Retinal pigment epithelial cell (primary cell): ENCODE measurements around the gene UBE2Q1.

Source experiments
- DNase-seq: peaks from one replicate; pipeline ENCODE4 v3.0.0-alpha.2; 2010; ENCODE audit warnings: low read depth
- H3K4me3 ChIP-seq: 2 replicates; pipeline ENCODE4 v1.5.1; 2011; ENCODE audit warnings: mild to moderate bottlenecking, low read length, control low read depth, moderate library complexity
- TF ChIP-seq, protein P1 (sequence below): conservative IDR thresholded peaks from 2 replicates; pipeline ENCODE4 v1.5.1; 2011; ENCODE audit warnings: low read depth, low read length, control low read depth, inconsistent platforms

The UBE2Q1 gene

GRCh38 chr1:154559466-154560044, 1.1 kb upstream of the UBE2Q1 start:
- peak overlapping the region; percentile 92 for H3K4me3 ChIP-seq
- TF ChIP-seq, protein P1, sequence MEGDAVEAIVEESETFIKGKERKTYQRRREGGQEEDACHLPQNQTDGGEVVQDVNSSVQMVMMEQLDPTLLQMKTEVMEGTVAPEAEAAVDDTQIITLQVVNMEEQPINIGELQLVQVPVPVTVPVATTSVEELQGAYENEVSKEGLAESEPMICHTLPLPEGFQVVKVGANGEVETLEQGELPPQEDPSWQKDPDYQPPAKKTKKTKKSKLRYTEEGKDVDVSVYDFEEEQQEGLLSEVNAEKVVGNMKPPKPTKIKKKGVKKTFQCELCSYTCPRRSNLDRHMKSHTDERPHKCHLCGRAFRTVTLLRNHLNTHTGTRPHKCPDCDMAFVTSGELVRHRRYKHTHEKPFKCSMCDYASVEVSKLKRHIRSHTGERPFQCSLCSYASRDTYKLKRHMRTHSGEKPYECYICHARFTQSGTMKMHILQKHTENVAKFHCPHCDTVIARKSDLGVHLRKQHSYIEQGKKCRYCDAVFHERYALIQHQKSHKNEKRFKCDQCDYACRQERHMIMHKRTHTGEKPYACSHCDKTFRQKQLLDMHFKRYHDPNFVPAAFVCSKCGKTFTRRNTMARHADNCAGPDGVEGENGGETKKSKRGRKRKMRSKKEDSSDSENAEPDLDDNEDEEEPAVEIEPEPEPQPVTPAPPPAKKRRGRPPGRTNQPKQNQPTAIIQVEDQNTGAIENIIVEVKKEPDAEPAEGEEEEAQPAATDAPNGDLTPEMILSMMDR: peak; percentile 95
- DNase-seq: peak; percentile 79

DNA sequence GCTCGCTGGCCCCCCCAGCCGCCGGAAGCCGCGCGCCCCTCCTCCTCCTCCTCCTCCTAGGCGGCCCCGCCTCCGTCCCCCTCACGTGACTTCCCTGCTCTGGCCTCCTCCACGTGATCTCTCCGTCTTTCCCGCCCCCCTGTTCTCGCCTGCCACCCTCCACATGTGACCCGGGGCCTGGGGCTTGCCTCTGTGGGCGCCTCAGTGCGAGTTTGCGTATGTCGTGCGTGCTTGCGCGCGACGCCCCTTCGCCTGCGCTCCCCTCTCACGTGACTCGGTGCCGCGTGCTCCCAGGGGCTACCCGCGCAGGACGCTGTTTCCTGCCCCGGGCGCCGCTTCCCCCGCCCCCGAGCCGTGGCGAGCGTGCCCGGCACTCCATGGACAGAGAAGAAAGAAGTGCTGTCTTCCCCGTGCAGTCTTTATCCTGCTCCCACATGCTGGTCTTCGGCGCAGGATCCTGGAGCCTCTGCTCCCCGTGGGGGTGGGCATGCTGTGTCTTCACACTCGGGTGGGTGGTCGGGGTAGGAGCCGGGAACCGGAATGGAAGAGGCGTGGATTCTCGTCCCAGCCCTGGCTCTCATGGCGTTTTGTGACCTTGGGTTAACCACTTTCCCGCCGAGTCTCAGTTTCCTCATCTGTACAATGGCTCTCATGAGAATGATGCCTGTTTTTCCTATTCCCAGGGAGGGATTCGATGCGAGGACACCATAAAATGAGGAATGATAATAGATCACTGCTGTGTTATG, 431 bp upstream of the UBE2Q1 start:
- peak overlapping the region; percentile 92 for H3K4me3 ChIP-seq
- peak; percentile 96 for DNase-seq
- TF ChIP-seq, protein P1: no peak

GRCh38 chr1:154557248-154557938, 1.1 kb downstream of the UBE2Q1 start:
- H3K4me3 ChIP-seq: peak overlapping the region; percentile 92
- TF ChIP-seq, protein P1: no peak
- no peak for DNase-seq

- TF ChIP-seq, protein P1: no peak
- DNase-seq: no peak
- peak overlapping the region; percentile 92 for H3K4me3 ChIP-seq
Measured at GRCh38 chr1:154556422-154556821, 2.0 kb downstream of the UBE2Q1 start.

DNA sequence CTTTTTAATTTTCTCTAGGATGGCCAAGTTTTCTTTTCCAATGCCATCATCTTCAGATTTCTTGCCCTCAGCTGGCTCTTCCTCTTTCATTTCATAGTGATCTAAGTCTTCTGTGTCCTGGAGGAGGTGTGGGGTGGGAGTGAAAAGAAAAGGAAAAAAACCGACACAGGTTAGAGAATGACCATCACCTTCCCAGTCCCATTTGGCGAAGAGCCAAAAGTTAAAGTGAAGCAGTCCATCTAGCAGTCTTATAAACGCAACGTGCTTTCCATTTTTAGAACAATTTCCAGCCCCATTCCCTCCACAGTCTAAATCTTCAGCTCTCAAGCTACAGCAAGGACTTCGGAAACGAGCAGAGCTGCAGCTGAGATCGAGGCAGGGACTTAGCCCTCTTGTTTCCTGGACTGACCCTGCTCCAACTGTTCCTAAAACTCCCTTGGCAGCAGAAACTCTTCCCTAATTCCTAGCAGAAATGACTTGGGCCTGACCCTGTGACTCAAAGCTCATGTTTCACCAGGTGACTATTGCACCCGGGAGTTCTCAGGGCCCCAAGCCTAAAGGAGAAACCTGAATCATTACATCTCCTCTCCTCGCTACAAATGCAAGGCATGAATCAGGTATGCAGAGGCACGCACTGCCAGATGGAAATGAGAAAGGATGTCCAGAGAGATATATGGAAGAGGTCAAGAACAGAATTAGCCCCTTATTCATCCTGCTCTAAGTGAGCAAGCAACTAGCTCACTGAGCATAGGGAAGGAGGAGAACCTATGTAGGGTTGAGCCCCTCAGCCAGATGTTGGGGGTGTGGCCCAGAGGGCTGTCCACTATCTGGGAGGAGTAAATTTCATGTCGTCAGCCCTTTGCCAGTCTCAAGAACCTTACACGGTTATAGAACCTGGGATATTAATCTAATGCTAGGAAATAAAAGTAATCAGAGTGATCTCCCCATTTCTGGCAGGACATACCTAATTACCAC, 5.1 kb downstream of the UBE2Q1 start:
- TF ChIP-seq, protein P1: no peak
- no peak overlapping the region for H3K4me3 ChIP-seq
- DNase-seq: no peak

GRCh38 chr1:154552036-154552435, 6.4 kb downstream of the UBE2Q1 start:
- TF ChIP-seq, protein P1: no peak
- H3K4me3 ChIP-seq: no peak overlapping the region
- DNase-seq: no peak
